GM23338 (cell line): ENCODE results near the gene POU4F3. TPM values are rescaled to one million over a fixed set of nuclear protein-coding genes. Genes with fewer than 3 reads are reported as not detected.

Source experiments
- ATAC-seq: fragments of 200-7000 bp; cut with Tn5 transposase; 3 replicates; pipeline ENCODE4 v1.9.1; 2020
- DNase-seq: peaks from one replicate; pipeline ENCODE4 v3.0.0-alpha.2; 2015; ENCODE audit warnings: low spot score
- H2AFZ ChIP-seq: fragments of 200-600 bp; sonication (generic); 2 replicates; pipeline ENCODE4 v1.8.0; 2016; ENCODE audit warnings: antibody characterized with exemption, mild to moderate bottlenecking, moderate library complexity
- H3F3A ChIP-seq: fragments of 200-600 bp; sonication (generic); replicated peaks from 2 replicates; pipeline ENCODE4 v1.8.0; 2017; ENCODE audit warnings: antibody characterized with exemption, mixed run types, low read depth
- H3K27ac ChIP-seq: fragments of 200-600 bp; sonication (generic); 2 replicates; pipeline ENCODE4 v1.6.1; 2016; ENCODE audit warnings: low read depth
- H3K27me3 ChIP-seq: fragments of 200-600 bp; sonication (generic); 2 replicates; pipeline ENCODE4 v1.8.0; 2016; ENCODE audit warnings: mild to moderate bottlenecking, mixed run types, moderate library complexity; ENCODE audit not compliant: insufficient read depth
- H3K36me3 ChIP-seq: fragments of 200-600 bp; sonication (generic); 2 replicates; pipeline ENCODE4 v1.8.0; 2016; ENCODE audit warnings: mild to moderate bottlenecking; ENCODE audit not compliant: insufficient read depth
- H3K4me1 ChIP-seq: fragments of 200-600 bp; sonication (generic); 2 replicates; pipeline ENCODE4 v1.8.0; 2016; ENCODE audit warnings: mild to moderate bottlenecking, moderate library complexity; ENCODE audit not compliant: insufficient read depth
- H3K4me2 ChIP-seq: fragments of 200-600 bp; sonication (generic); 2 replicates; pipeline ENCODE4 v1.7.1; 2017; ENCODE audit warnings: mixed run types
- H3K4me3 ChIP-seq: fragments of 200-600 bp; sonication (generic); 2 replicates; pipeline ENCODE4 v1.6.1; 2016; ENCODE audit warnings: mixed run types
- H3K79me2 ChIP-seq: fragments of 200-600 bp; sonication (generic); replicated peaks from 2 replicates; pipeline ENCODE4 v1.8.0; 2017; ENCODE audit warnings: mild to moderate bottlenecking; ENCODE audit not compliant: insufficient read depth
- H3K9me2 ChIP-seq: fragments of 200-600 bp; sonication (generic); 2 replicates; pipeline ENCODE4 v1.8.0; 2017; ENCODE audit not compliant: insufficient read depth
- H4K20me1 ChIP-seq: fragments of 200-600 bp; sonication (generic); replicated peaks from 2 replicates; pipeline ENCODE4 v1.8.0; 2017; ENCODE audit warnings: mild to moderate bottlenecking; ENCODE audit not compliant: insufficient read depth
- H3K27ac Mint-ChIP-seq: 2 replicates; pipeline ENCODE4 v1.8.0; 2020; ENCODE audit warnings: inconsistent platforms, mild to moderate bottlenecking, moderate library complexity, mixed read lengths
- H3K27me3 Mint-ChIP-seq: 3 replicates; pipeline ENCODE4 v1.8.0; 2022; ENCODE audit warnings: low read depth, mild to moderate bottlenecking, moderate library complexity, mixed read lengths, inconsistent platforms; ENCODE audit not compliant: insufficient read depth, poor library complexity
- H3K36me3 Mint-ChIP-seq: 3 replicates; pipeline ENCODE4 v1.8.0; 2021; ENCODE audit warnings: low read depth, mild to moderate bottlenecking, inconsistent platforms, moderate library complexity, mixed read lengths
- H3K4me1 Mint-ChIP-seq: 3 replicates; pipeline ENCODE4 v1.8.0; 2020; ENCODE audit warnings: mild to moderate bottlenecking, inconsistent platforms, mixed read lengths
- H3K4me3 Mint-ChIP-seq: 3 replicates; pipeline ENCODE4 v1.8.0; 2021; ENCODE audit warnings: moderate library complexity, mild to moderate bottlenecking, inconsistent platforms, mixed read lengths
- H3K9me3 Mint-ChIP-seq: 3 replicates; pipeline ENCODE4 v1.8.0; 2020; ENCODE audit warnings: moderate library complexity, mild to moderate bottlenecking, inconsistent platforms, mixed read lengths
- EZH2 ChIP-seq: fragments of 200-600 bp; sonication (generic); IDR thresholded peaks from one replicate; pipeline ENCODE4 v1.8.0; 2017; ENCODE audit warnings: antibody characterized with exemption, mild to moderate bottlenecking, low read depth; ENCODE audit not compliant: unreplicated experiment
- EZH2phosphoT487 ChIP-seq: fragments of 200-600 bp; sonication (generic); IDR thresholded peaks from one replicate; pipeline ENCODE4 v1.8.1; 2018; ENCODE audit warnings: antibody characterized with exemption; ENCODE audit not compliant: unreplicated experiment
- ZNF331 ChIP-seq: fragments of 250-450 bp; sonication (Bioruptor Pico); IDR thresholded peaks from 2 replicates; pipeline ENCODE4 v1.5.0; 2020; ENCODE audit warnings: low read depth, mild to moderate bottlenecking, moderate library complexity
- polyA plus RNA-seq: library from polyadenylated mRNA; unstranded; fragments of >200 nt; fragmentation: Nextera tagmentation; extraction: Ambion mirVana; gene quantifications from 2 replicates; pipeline ENCODE4 v1.2.1, GENCODE V29; 2016
- total RNA-seq: library from RNA; depleted of rRNA; stranded (reverse); fragments of >200 nt; shearing (Covaris generic); gene quantifications from 2 replicates; pipeline ENCODE4 v1.2.3, GENCODE V29; 2014
- TF ChIP-seq, protein P1 (sequence below): IDR thresholded peaks from one replicate; pipeline ENCODE4 v1.6.1; 2018; ENCODE audit warnings: antibody characterized with exemption; ENCODE audit not compliant: unreplicated experiment
- TF ChIP-seq, protein P2 (sequence below), 2 experiments: fragments of 200-600 bp in 1 of 2; sonication (generic) in 1 of 2; conservative IDR thresholded peaks; 2 replicates each; pipeline versions ENCODE4 v1.5.1 to v1.6.1; 2016 to 2017; ENCODE audit warnings: antibody characterized with exemption in 2 of 2, low read depth in 2 of 2, mild to moderate bottlenecking in 2 of 2, moderate library complexity in 1 of 2

Gene POU4F3
- total and polyA plus RNA-seq, 2 experiments from 2014 or later, result 0.49 TPM; not detected in 1

GRCh38 chr5:146340260-146341081 lies 1.8 kb downstream of the POU4F3 start:
- H3K27me3 Mint-ChIP-seq, result peaks cover 100% of the 10 kb centered on the region
- no peak overlapping the region for H2AFZ ChIP-seq
- DNase-seq (peak; percentile 87), ATAC-seq (peak; percentile 3; the same call in 1 of the 3 replicates)
- peak overlapping the region; percentile 80 for H3K4me3 Mint-ChIP-seq
- peak; percentile 97 for TF ChIP-seq EZH2
- peak; percentile 99 for TF ChIP-seq EZH2phosphoT487
- TF ChIP-seq, protein P1, sequence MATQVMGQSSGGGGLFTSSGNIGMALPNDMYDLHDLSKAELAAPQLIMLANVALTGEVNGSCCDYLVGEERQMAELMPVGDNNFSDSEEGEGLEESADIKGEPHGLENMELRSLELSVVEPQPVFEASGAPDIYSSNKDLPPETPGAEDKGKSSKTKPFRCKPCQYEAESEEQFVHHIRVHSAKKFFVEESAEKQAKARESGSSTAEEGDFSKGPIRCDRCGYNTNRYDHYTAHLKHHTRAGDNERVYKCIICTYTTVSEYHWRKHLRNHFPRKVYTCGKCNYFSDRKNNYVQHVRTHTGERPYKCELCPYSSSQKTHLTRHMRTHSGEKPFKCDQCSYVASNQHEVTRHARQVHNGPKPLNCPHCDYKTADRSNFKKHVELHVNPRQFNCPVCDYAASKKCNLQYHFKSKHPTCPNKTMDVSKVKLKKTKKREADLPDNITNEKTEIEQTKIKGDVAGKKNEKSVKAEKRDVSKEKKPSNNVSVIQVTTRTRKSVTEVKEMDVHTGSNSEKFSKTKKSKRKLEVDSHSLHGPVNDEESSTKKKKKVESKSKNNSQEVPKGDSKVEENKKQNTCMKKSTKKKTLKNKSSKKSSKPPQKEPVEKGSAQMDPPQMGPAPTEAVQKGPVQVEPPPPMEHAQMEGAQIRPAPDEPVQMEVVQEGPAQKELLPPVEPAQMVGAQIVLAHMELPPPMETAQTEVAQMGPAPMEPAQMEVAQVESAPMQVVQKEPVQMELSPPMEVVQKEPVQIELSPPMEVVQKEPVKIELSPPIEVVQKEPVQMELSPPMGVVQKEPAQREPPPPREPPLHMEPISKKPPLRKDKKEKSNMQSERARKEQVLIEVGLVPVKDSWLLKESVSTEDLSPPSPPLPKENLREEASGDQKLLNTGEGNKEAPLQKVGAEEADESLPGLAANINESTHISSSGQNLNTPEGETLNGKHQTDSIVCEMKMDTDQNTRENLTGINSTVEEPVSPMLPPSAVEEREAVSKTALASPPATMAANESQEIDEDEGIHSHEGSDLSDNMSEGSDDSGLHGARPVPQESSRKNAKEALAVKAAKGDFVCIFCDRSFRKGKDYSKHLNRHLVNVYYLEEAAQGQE, result peak; percentile 87
- TF ChIP-seq, protein P2, sequence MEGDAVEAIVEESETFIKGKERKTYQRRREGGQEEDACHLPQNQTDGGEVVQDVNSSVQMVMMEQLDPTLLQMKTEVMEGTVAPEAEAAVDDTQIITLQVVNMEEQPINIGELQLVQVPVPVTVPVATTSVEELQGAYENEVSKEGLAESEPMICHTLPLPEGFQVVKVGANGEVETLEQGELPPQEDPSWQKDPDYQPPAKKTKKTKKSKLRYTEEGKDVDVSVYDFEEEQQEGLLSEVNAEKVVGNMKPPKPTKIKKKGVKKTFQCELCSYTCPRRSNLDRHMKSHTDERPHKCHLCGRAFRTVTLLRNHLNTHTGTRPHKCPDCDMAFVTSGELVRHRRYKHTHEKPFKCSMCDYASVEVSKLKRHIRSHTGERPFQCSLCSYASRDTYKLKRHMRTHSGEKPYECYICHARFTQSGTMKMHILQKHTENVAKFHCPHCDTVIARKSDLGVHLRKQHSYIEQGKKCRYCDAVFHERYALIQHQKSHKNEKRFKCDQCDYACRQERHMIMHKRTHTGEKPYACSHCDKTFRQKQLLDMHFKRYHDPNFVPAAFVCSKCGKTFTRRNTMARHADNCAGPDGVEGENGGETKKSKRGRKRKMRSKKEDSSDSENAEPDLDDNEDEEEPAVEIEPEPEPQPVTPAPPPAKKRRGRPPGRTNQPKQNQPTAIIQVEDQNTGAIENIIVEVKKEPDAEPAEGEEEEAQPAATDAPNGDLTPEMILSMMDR (conservative IDR thresholded peaks at IDR 0.05; ENCODE audit: low read depth in 2 of 2), result no peak
- H4K20me1 ChIP-seq, result peaks cover 59% of the 10 kb centered on the region
- H3K36me3 Mint-ChIP-seq, result no peaks in the 10 kb centered on the region
- peaks cover 100% of the 10 kb centered on the region for H3K27me3 ChIP-seq
- peaks cover 39% of the 10 kb centered on the region for H3F3A ChIP-seq
- H3K9me2 ChIP-seq, result no peaks in the 10 kb centered on the region
- H3K4me1 ChIP-seq, result peaks cover 49% of the 10 kb centered on the region
- H3K27ac ChIP-seq, result no peak overlapping the region
- peaks cover 9% of the 10 kb centered on the region; the same call in 2 of the 3 replicates for H3K9me3 Mint-ChIP-seq
- no peak overlapping the region for H3K27ac Mint-ChIP-seq
- H3K79me2 ChIP-seq, result no peaks in the 10 kb centered on the region
- no peaks in the 10 kb centered on the region for H3K36me3 ChIP-seq
- H3K4me1 Mint-ChIP-seq, result peaks cover 58% of the 10 kb centered on the region
- H3K4me3 ChIP-seq, result peak overlapping the region; percentile 73
- peak overlapping the region; percentile 86 for H3K4me2 ChIP-seq

GRCh38 chr5:146341854-146342253 lies 3.2 kb downstream of the POU4F3 start:
- no peak for DNase-seq
- peaks cover 40% of the 10 kb centered on the region for H3F3A ChIP-seq
- Mint-ChIP-seq H3K9me3 (peaks cover 9% of the 10 kb centered on the region; the same call in 2 of the 3 replicates), H3K27ac (no peak overlapping the region), H3K27me3 (peaks cover 100% of the 10 kb centered on the region), H3K4me1 (peaks cover 58% of the 10 kb centered on the region), H3K36me3 (no peaks in the 10 kb centered on the region; the same call in 2 of the 3 replicates), H3K4me3 (no peak overlapping the region; the same call in 2 of the 3 replicates)
- H3K9me2 ChIP-seq, result no peaks in the 10 kb centered on the region
- H3K27ac ChIP-seq, result no peak overlapping the region
- H3K4me2 ChIP-seq, result no peak overlapping the region
- H2AFZ ChIP-seq, result no peak overlapping the region
- no peak overlapping the region for H3K4me3 ChIP-seq
- peaks cover 54% of the 10 kb centered on the region for H4K20me1 ChIP-seq
- H3K27me3 ChIP-seq, result peaks cover 100% of the 10 kb centered on the region
- peaks cover 44% of the 10 kb centered on the region for H3K4me1 ChIP-seq
- TF ChIP-seq EZH2 (peak; percentile 94), EZH2phosphoT487 (peak; percentile 15), ZNF331 (CRISPR knock-in tag) (no peak)
- ATAC-seq, result no peak
- H3K79me2 ChIP-seq, result no peaks in the 10 kb centered on the region
- no peaks in the 10 kb centered on the region for H3K36me3 ChIP-seq
